Suprapubic skin (tissue), 4 donors: Measurements from ENCODE around the gene AAK1. TPM values are rescaled to one million over a fixed set of nuclear protein-coding genes. Genes with fewer than 3 reads are reported as not detected.
"Not testable (repeated sequence)": the region's sequence is repeated elsewhere in the genome, so short reads cannot be mapped to it uniquely, and the experiment has no call there.

ENCODE experiments used
- DNase-seq, 2 donors: peaks; one replicate each; pipeline ENCODE4 v3.0.0-alpha.2; 2019; ENCODE audit warnings: low spot score in 2 of 2
- H3K27ac ChIP-seq: fragments of 200-600 bp; sonication (generic); one replicate; pipeline ENCODE4 v1.5.1; 2019
- H3K27me3 ChIP-seq: fragments of 200-600 bp; sonication (generic); one replicate; pipeline ENCODE4 v1.5.1; 2019
- H3K36me3 ChIP-seq: fragments of 200-600 bp; sonication (generic); one replicate; pipeline ENCODE4 v1.5.1; 2019
- H3K4me1 ChIP-seq: fragments of 200-600 bp; sonication (generic); one replicate; pipeline ENCODE4 v1.5.1; 2019
- H3K4me3 ChIP-seq: fragments of 200-600 bp; sonication (generic); one replicate; pipeline ENCODE4 v1.5.1; 2019; ENCODE audit warnings: mild to moderate bottlenecking
- H3K9me3 ChIP-seq: fragments of 200-600 bp; sonication (generic); one replicate; pipeline ENCODE4 v1.5.1; 2019
- CTCF ChIP-seq, 2 donors: fragments of 200-600 bp in 1 of 2; fragments of 450-650 bp in 1 of 2; sonication (generic) in 1 of 2; IDR thresholded peaks; one replicate each; pipeline ENCODE4 v1.5.1; 2016 to 2019; ENCODE audit warnings: antibody characterized with exemption in 2 of 2, mild to moderate bottlenecking in 1 of 2, moderate library complexity in 1 of 2
- EP300 ChIP-seq: sonication (generic); formaldehyde crosslinking; IDR thresholded peaks from one replicate; pipeline ENCODE4 v1.6.1; 2017; ENCODE audit warnings: antibody characterized with exemption
- POLR2A ChIP-seq, 2 donors: fragments of 450-650 bp; IDR thresholded peaks; one replicate each; pipeline ENCODE4 v1.6.1; 2017; ENCODE audit warnings: antibody characterized with exemption in 2 of 2, mild to moderate bottlenecking in 2 of 2, moderate library complexity in 2 of 2
- POLR2AphosphoS5 ChIP-seq, 3 donors: sonication (generic); formaldehyde crosslinking; IDR thresholded peaks; one replicate each; pipeline ENCODE4 v1.6.1; 2017; ENCODE audit warnings: antibody characterized with exemption in 3 of 3
- WGBS: methylation state at CpG from one replicate; pipeline ENCODE4 v1.1.5; 2018; 5-methylcytosine and 5-hydroxymethylcytosine counted together
- total RNA-seq, 4 donors: library from RNA; depleted of rRNA; stranded (reverse); fragments of >200 nt; gene quantifications; one replicate each; pipeline ENCODE4 v1.1.0, GENCODE V29; 2016

Gene AAK1
- total RNA-seq, 4 donors from 2014 or later, result 26.4 to 48.4 (median 32.7) TPM

DNA sequence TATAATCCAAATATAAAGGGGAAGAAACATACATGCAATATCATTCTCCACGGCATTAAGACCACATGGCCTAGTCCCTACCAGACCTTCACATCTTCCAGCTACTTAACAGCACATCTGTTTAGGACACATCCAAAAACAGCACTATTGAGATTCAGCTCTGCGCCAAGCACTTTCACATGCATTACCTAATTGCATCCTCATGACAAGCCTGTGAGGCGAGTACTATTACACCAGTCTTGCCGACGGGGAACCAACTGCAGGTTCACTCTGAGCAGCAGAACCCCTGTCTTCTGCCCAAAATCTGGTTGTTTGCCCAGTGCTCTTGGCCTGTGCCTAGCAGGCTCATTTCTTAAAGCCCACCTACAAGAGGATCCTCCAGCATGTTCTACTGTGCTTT is 66.7 kb downstream of the AAK1 start:
- Histone ChIP-seq H3K4me3 (no peak overlapping the region), H3K4me1 (peaks cover 27% of the 10 kb centered on the region), H3K27ac (no peak overlapping the region), H3K9me3 (no peaks in the 10 kb centered on the region), H3K27me3 (no peaks in the 10 kb centered on the region), H3K36me3 (no peaks in the 10 kb centered on the region)
- no peak for DNase-seq
- 86% methylated on average over 5 of the region's 5 CpGs for WGBS
- TF ChIP-seq POLR2A (IDR thresholded peaks at IDR 0.05), result no peak
- TF ChIP-seq EP300, result no peak
- no peak for TF ChIP-seq CTCF (IDR thresholded peaks at IDR 0.05)
- TF ChIP-seq POLR2AphosphoS5 (IDR thresholded peaks at IDR 0.05), result no peak

GRCh38 chr2:69575926-69576325 is 67.6 kb downstream of the AAK1 start:
- no peak for DNase-seq
- Histone ChIP-seq H3K27me3 (no peaks in the 10 kb centered on the region), H3K27ac (no peak overlapping the region), H3K9me3 (no peaks in the 10 kb centered on the region), H3K36me3 (no peaks in the 10 kb centered on the region), H3K4me1 (peaks cover 29% of the 10 kb centered on the region), H3K4me3 (no peak overlapping the region)
- no peak for TF ChIP-seq POLR2AphosphoS5 (IDR thresholded peaks at IDR 0.05)
- TF ChIP-seq EP300, result no peak
- TF ChIP-seq CTCF (IDR thresholded peaks at IDR 0.05), result no peak
- TF ChIP-seq POLR2A (IDR thresholded peaks at IDR 0.05), result no peak
- 90% methylated on average over 1 of the region's 1 CpG for WGBS

- not testable (repeated sequence) for H3K36me3 ChIP-seq, DNase-seq, H3K4me3 ChIP-seq, H3K27me3 ChIP-seq, H3K27ac ChIP-seq, H3K9me3 ChIP-seq
- peaks cover 32% of the 10 kb centered on the region for H3K4me1 ChIP-seq
- WGBS, result 93% methylated on average over 13 of the region's 13 CpGs
Observed at GRCh38 chr2:69575371-69575770, 68.2 kb downstream of the AAK1 start.

DNA sequence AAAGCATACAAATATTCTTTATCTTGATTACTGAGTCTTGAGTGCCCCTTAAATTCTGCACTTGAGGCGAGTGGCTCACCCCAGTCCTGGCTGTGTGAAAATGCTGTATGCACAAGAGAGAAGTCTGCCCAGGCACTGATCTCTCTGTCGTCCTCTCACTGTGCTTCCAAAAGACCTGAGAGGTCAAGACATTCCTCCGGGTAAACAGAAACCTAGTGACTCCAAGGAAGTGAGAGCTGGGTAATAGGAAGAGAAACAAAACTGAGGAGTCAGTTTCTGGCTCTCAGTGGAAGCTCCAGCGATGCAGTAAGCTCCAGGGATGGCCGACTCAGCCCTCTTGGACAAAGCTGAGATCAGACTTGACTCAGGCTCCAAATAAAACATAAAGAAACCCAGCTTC is 70.9 kb downstream of the AAK1 start:
- DNase-seq, result no peak
- Histone ChIP-seq H3K4me3 (no peak overlapping the region), H3K9me3 (no peaks in the 10 kb centered on the region), H3K27ac (no peak overlapping the region), H3K4me1 (peaks cover 41% of the 10 kb centered on the region), H3K36me3 (no peaks in the 10 kb centered on the region), H3K27me3 (no peaks in the 10 kb centered on the region)
- no peak for TF ChIP-seq POLR2AphosphoS5 (IDR thresholded peaks at IDR 0.05)
- WGBS, result 65% methylated on average over 5 of the region's 5 CpGs

GRCh38 chr2:69571189-69571588 is 72.3 kb downstream of the AAK1 start:
- no peak overlapping the region for H3K27ac ChIP-seq
- no peaks in the 10 kb centered on the region for H3K9me3 ChIP-seq
- TF ChIP-seq POLR2A (IDR thresholded peaks at IDR 0.05) (no peak), POLR2AphosphoS5 (IDR thresholded peaks at IDR 0.05) (no peak), EP300 (no peak), CTCF (IDR thresholded peaks at IDR 0.05) (no peak)
- no peaks in the 10 kb centered on the region for H3K27me3 ChIP-seq
- DNase-seq, result no peak
- 88% methylated on average over 1 of the region's 1 CpG for WGBS
- H3K4me3 ChIP-seq, result no peak overlapping the region
- H3K4me1 ChIP-seq, result peaks cover 40% of the 10 kb centered on the region
- no peaks in the 10 kb centered on the region for H3K36me3 ChIP-seq

GRCh38 chr2:69570474-69570873 is 73.1 kb downstream of the AAK1 start:
- TF ChIP-seq EP300 (no peak), POLR2AphosphoS5 (IDR thresholded peaks at IDR 0.05) (no peak), CTCF (IDR thresholded peaks at IDR 0.05) (no peak), POLR2A (IDR thresholded peaks at IDR 0.05) (no peak)
- Histone ChIP-seq H3K27me3 (no peaks in the 10 kb centered on the region), H3K9me3 (no peaks in the 10 kb centered on the region), H3K36me3 (no peaks in the 10 kb centered on the region), H3K4me3 (no peak overlapping the region), H3K27ac (no peak overlapping the region), H3K4me1 (peaks cover 41% of the 10 kb centered on the region)
- DNase-seq, result no peak
- 42% methylated on average over 2 of the region's 2 CpGs for WGBS
